MCF 10A (cell line): ENCODE measurements around the gene PYY. TPM values are rescaled to one million over a fixed set of nuclear protein-coding genes. Genes with fewer than 3 reads are reported as not detected.

ENCODE experiments used
- BruUV-seq: library from RNA; stranded (reverse); fragments of 400-500 nt; replicated peaks from 2 replicates; lab custom pipeline; 2021; lab: Mats Ljungman, UMichigan
- CTCF ChIA-PET: fragments of 300-600 bp; sonication (Branson Sonifier 250); formaldehyde crosslinking; extraction: SDS; loops from one replicate; lab custom pipeline; 2021; ENCODE audit warnings: antibody characterized with exemption, inconsistent platforms; lab: Yijun Ruan, JAX
- POLR2A ChIA-PET: fragments of 300-600, 350-650 bp; sonication (Branson Sonifier 250); formaldehyde crosslinking; extraction: SDS; loops from one replicate; lab custom pipeline; 2020; ENCODE audit warnings: antibody characterized with exemption, inconsistent platforms; lab: Yijun Ruan, JAX
- DNase-seq: peaks from one replicate; pipeline ENCODE4 v3.0.0-alpha.2; 2018; ENCODE audit not compliant: unreplicated experiment
- H3K27ac Mint-ChIP-seq: one replicate; pipeline ENCODE4 v1.8.0; 2022; ENCODE audit warnings: mild to moderate bottlenecking, low read depth, mixed read lengths; ENCODE audit not compliant: unreplicated experiment
- H3K27me3 Mint-ChIP-seq: one replicate; pipeline ENCODE4 v1.8.0; 2022; ENCODE audit warnings: mixed read lengths; ENCODE audit not compliant: insufficient read depth, unreplicated experiment
- H3K36me3 Mint-ChIP-seq: one replicate; pipeline ENCODE4 v1.8.0; 2022; ENCODE audit warnings: mild to moderate bottlenecking, moderate library complexity, mixed read lengths; ENCODE audit not compliant: insufficient read depth, unreplicated experiment
- H3K4me1 Mint-ChIP-seq: one replicate; pipeline ENCODE4 v1.8.0; 2022; ENCODE audit warnings: mixed read lengths; ENCODE audit not compliant: insufficient read depth, unreplicated experiment
- H3K4me3 Mint-ChIP-seq: one replicate; pipeline ENCODE4 v1.8.0; 2022; ENCODE audit warnings: mild to moderate bottlenecking, moderate library complexity, mixed read lengths; ENCODE audit not compliant: unreplicated experiment
- H3K9me3 Mint-ChIP-seq: one replicate; pipeline ENCODE4 v1.8.0; 2022; ENCODE audit warnings: mixed read lengths; ENCODE audit not compliant: unreplicated experiment
- intact Hi-C: fragments of 100-400 bp; cut with micrococcal nuclease; formaldehyde crosslinking; loops from 2 replicates; pipeline ENCODE4 v1.14.1; 2022
- total RNA-seq: library from RNA; stranded (reverse); gene quantifications from 2 replicates; pipeline ENCODE4 v1.2.3, GENCODE V29; 2022
- TF ChIP-seq, protein P1 (sequence below): fragments of 200-600 bp; IDR thresholded peaks from one replicate; pipeline ENCODE4 v1.8.0; 2022; ENCODE audit warnings: antibody characterized with exemption, mild to moderate bottlenecking; ENCODE audit not compliant: unreplicated experiment

Gene PYY
- total RNA-seq, 1 experiment from 2014 or later: not detected

DNA sequence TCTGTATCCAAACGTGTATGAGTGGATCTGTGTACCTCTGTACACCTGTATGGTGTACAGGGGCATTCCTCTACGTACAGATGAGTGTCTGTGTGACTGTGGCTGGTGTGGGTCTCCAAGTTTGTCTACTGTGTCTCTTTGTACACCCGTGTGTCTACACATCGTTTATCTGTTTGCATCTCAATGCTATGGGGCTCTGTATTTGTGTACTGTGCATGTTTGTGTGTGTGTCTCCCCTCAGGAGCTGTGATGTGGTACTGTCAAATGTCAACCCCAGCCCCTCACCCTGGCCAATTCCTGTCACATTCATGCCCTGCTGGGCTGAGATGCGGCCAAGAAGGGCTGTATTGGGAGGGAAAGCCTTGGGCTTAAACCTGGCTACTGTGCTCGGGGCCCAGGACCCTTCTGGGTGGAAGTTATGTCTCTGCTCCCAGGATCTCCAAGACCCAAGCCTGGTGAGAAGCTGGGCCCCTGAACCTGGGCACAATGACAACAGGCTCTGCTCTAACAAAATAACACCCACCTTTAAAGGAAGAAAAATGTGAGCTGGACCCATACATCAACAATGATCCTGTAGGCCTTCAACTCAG lies 47.2 kb upstream of the PYY start:
- POLR2A ChIA-PET: interaction anchor here (0.7 kb wide), 1 partner anchor 37 kb away, joined by 3 read pairs; no protein-coding TSS in a partner anchor
- peaks cover 14% of the 10 kb centered on the region for H3K4me1 Mint-ChIP-seq
- TF ChIP-seq, protein P1, sequence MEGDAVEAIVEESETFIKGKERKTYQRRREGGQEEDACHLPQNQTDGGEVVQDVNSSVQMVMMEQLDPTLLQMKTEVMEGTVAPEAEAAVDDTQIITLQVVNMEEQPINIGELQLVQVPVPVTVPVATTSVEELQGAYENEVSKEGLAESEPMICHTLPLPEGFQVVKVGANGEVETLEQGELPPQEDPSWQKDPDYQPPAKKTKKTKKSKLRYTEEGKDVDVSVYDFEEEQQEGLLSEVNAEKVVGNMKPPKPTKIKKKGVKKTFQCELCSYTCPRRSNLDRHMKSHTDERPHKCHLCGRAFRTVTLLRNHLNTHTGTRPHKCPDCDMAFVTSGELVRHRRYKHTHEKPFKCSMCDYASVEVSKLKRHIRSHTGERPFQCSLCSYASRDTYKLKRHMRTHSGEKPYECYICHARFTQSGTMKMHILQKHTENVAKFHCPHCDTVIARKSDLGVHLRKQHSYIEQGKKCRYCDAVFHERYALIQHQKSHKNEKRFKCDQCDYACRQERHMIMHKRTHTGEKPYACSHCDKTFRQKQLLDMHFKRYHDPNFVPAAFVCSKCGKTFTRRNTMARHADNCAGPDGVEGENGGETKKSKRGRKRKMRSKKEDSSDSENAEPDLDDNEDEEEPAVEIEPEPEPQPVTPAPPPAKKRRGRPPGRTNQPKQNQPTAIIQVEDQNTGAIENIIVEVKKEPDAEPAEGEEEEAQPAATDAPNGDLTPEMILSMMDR: no peak
- peaks cover 5% of the 10 kb centered on the region for H3K36me3 Mint-ChIP-seq
- intact Hi-C loops: no loop called here
- H3K9me3 Mint-ChIP-seq: no peaks in the 10 kb centered on the region
- CTCF ChIA-PET: interaction anchor here (0.5 to 0.8 kb wide), 4 partner anchors 75 to 144 kb away, joined by 3 read pairs; no protein-coding TSS in a partner anchor
- H3K27me3 Mint-ChIP-seq: no peaks in the 10 kb centered on the region
- no peak overlapping the region for H3K27ac Mint-ChIP-seq
- no peak for DNase-seq
- H3K4me3 Mint-ChIP-seq: no peak overlapping the region
- BruUV-seq: no TSS peak

DNA sequence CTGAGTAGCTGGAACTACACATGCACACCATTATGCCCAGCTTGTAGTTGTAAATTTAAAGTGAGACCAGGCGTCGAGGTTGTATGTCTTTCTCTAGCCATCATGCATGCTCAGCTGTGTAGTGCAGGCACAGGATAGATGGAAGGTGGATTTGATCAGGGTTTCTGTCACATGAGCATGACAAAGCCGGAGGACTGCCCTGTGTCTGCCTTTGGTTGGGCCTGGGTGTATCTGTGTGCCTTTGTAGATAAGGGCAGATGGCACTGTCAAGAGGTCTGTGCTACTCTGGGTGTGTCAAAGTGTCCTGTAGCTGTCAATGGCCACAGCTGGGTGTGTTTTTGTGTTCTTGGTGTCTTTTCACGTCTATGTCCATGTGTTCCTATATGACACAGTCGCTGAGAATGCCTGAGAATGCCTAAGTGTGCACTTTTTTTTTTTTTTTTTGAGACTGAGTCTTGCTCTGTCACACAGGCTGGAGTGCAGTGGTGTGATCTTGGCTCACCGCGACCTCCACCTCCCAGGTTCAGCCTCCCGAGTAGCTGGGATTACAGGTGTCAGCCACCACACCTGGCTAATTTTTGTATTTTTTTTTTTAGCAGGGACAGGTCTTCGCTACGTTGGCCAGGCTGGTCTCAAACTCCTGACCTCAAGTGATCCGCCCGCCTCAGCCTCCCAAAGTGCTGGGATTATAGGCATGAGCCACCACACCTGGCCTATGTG lies 46.6 kb upstream of the PYY start:
- TF ChIP-seq, protein P1: no peak
- no TSS peak for BruUV-seq
- CTCF ChIA-PET: interaction anchor here (0.5 to 7.3 kb wide), 3 partner anchors 56 to 144 kb away, joined by 3 to 82 read pairs (median 3); partner anchors contain the start of gene PPY
- Mint-ChIP-seq H3K27me3 (no peaks in the 10 kb centered on the region), H3K36me3 (peaks cover 5% of the 10 kb centered on the region), H3K9me3 (no peaks in the 10 kb centered on the region), H3K4me3 (no peak overlapping the region), H3K27ac (no peak overlapping the region), H3K4me1 (peaks cover 14% of the 10 kb centered on the region)
- POLR2A ChIA-PET: no interaction called here
- DNase-seq: no peak
- intact Hi-C loops: no loop called here

DNA sequence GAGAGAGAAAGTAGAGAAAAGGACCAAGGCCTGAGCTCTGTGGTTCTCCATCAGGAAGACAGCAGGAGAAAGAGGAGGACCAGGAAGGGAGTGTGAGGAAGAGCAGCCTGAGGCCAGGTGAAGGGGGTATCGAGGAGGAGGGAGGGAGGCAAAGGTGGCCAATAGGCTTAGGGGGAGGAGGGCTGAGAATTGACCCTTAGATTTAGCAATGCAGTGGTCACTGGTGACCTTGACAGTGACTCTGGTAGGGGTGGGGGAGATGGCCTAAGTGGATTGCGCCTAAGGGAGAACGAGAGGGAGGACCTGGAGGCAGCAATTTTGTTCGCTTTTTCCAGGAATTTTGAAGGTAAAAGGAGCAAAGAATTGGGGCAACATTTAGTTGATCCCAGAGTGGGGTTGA lies 45.3 kb upstream of the PYY start:
- H3K4me3 Mint-ChIP-seq: no peak overlapping the region
- BruUV-seq: no TSS peak
- H3K27ac Mint-ChIP-seq: no peak overlapping the region

More for the DNA sequence above, 45.3 kb upstream of the PYY start:
- ChIA-PET CTCF (interaction anchor here (0.6 to 7.3 kb wide), 3 partner anchors 55 to 181 kb away, joined by 4 to 82 read pairs (median 49); partner anchors contain the start of gene PPY), POLR2A (interaction anchor here (0.6 kb wide), 2 partner anchors 11 to 377 kb away, joined by 3 to 4 read pairs; no protein-coding TSS in a partner anchor)
- TF ChIP-seq, protein P1: no peak
- no peaks in the 10 kb centered on the region for H3K9me3 Mint-ChIP-seq
- intact Hi-C loops: no loop called here
- peaks cover 5% of the 10 kb centered on the region for H3K36me3 Mint-ChIP-seq
- DNase-seq: no peak
- peaks cover 14% of the 10 kb centered on the region for H3K4me1 Mint-ChIP-seq
- no peaks in the 10 kb centered on the region for H3K27me3 Mint-ChIP-seq
